DOHH2 (cell line): ENCODE measurements around the gene CAPN14.

ENCODE experiments used
- H3F3A ChIP-seq: fragments of 200-600 bp; sonication (generic), shearing (Covaris generic); 2 replicates; pipeline ENCODE4 v1.6.0; 2016; ENCODE audit warnings: antibody characterized with exemption, mild to moderate bottlenecking; ENCODE audit not compliant: control insufficient read depth, insufficient read depth
- H3K27ac ChIP-seq: fragments of 200-600 bp; sonication (generic); 2 replicates; pipeline ENCODE4 v1.5.1; 2014; ENCODE audit warnings: low read depth, mild to moderate bottlenecking, low read length, moderate library complexity
- H3K27me3 ChIP-seq: fragments of 200-600 bp; sonication (generic); 2 replicates; pipeline ENCODE4 v1.6.1; 2014; ENCODE audit warnings: mild to moderate bottlenecking, low read length, mixed read lengths; ENCODE audit not compliant: control insufficient read depth
- H3K36me3 ChIP-seq: fragments of 200-600 bp; sonication (generic); 2 replicates; pipeline ENCODE4 v1.6.1; 2014; ENCODE audit warnings: mild to moderate bottlenecking, low read length, moderate library complexity, mixed read lengths; ENCODE audit not compliant: control insufficient read depth
- H3K4me1 ChIP-seq: fragments of 200-600 bp; sonication (generic); 2 replicates; pipeline ENCODE4 v1.6.1; 2014; ENCODE audit warnings: mild to moderate bottlenecking, low read length, mixed read lengths; ENCODE audit not compliant: control insufficient read depth
- H3K4me2 ChIP-seq: fragments of 200-600 bp; sonication (generic); 2 replicates; pipeline ENCODE4 v1.6.0; 2014; ENCODE audit warnings: mild to moderate bottlenecking, low read length, moderate library complexity
- H3K4me3 ChIP-seq: fragments of 200-600 bp; sonication (generic); 2 replicates; pipeline ENCODE4 v1.5.1; 2014; ENCODE audit warnings: mild to moderate bottlenecking, low read length, mixed read lengths
- H3K79me2 ChIP-seq: fragments of 200-600 bp; sonication (generic); 2 replicates; pipeline ENCODE4 v1.6.1; 2014; ENCODE audit warnings: mild to moderate bottlenecking, low read length, mixed read lengths; ENCODE audit not compliant: control insufficient read depth
- H3K9me2 ChIP-seq: fragments of 200-600 bp; sonication (generic); replicated peaks from 2 replicates; pipeline ENCODE4 v1.6.1; 2014; ENCODE audit warnings: mild to moderate bottlenecking, low read length, mixed read lengths; ENCODE audit not compliant: control insufficient read depth
- H3K9me3 ChIP-seq: fragments of 200-600 bp; sonication (generic); 2 replicates; pipeline ENCODE4 v1.6.1; 2014; ENCODE audit warnings: antibody characterized with exemption, low read length, mixed read lengths; ENCODE audit not compliant: control insufficient read depth, insufficient read depth
- H4K20me1 ChIP-seq: fragments of 200-600 bp; sonication (generic); 2 replicates; pipeline ENCODE4 v1.6.0; 2014; ENCODE audit warnings: low read depth, mild to moderate bottlenecking, antibody characterized with exemption, low read length, moderate library complexity; ENCODE audit not compliant: control insufficient read depth, insufficient read depth
- CTCF ChIP-seq: fragments of 200-600 bp; sonication (generic); IDR thresholded peaks from one replicate; pipeline ENCODE4 v1.5.1; 2014; ENCODE audit warnings: antibody characterized with exemption, mild to moderate bottlenecking, low read depth, low read length; ENCODE audit not compliant: poor library complexity, severe bottlenecking
- EZH2phosphoT487 ChIP-seq: fragments of 200-600 bp; sonication (generic); IDR thresholded peaks from 2 replicates; pipeline ENCODE4 v1.6.1; 2017; ENCODE audit warnings: borderline replicate concordance, mild to moderate bottlenecking, antibody characterized with exemption, low read length, moderate library complexity, mixed read lengths

The CAPN14 gene

GRCh38 chr2:31138037-31138962, 79.0 kb downstream of the CAPN14 start, which contains the start of gene GALNT14:
Gene GALNT14 (minus strand): TSS chr2:31138440. CDS start chr2:31138086, 354 bp downstream.
- Histone ChIP-seq H3K4me3 (peak within 1 kb of the TSS; percentile 69), H3K79me2 (no peaks in the 10 kb centered on the region), H3K4me1 (peaks cover 21% of the 10 kb centered on the region), H3K27me3 (peaks cover 49% of the 10 kb centered on the region), H4K20me1 (0 out of 2 replicates have a peak, but pooled peaks cover 3% of the 10 kb centered on the region), H3K9me3 (no peaks in the 10 kb centered on the region), H3K27ac (no peak within 1 kb of the TSS), H3F3A (no peaks in the 10 kb centered on the region), H3K36me3 (no peaks in the 10 kb centered on the region), H3K9me2 (no peaks in the 10 kb centered on the region), H3K4me2 (peak within 1 kb of the TSS; percentile 64)
- TF ChIP-seq CTCF (peak; percentile 42), EZH2phosphoT487 (no peak)

- Histone ChIP-seq H3K4me1 (peaks cover 21% of the 10 kb centered on the region), H3K9me3 (no peaks in the 10 kb centered on the region), H3K4me3 (peak overlapping the region; percentile 69), H3K4me2 (peak overlapping the region; percentile 64), H3K36me3 (no peaks in the 10 kb centered on the region), H4K20me1 (0 out of 2 replicates have a peak, but pooled peaks cover 3% of the 10 kb centered on the region), H3K27me3 (peaks cover 49% of the 10 kb centered on the region), H3K27ac (no peak overlapping the region), H3F3A (no peaks in the 10 kb centered on the region), H3K9me2 (no peaks in the 10 kb centered on the region), H3K79me2 (no peaks in the 10 kb centered on the region)
- no peak for TF ChIP-seq EZH2phosphoT487
- TF ChIP-seq CTCF, result no peak
Measured at GRCh38 chr2:31137211-31138036, 79.9 kb downstream of the CAPN14 start.

- no peaks in the 10 kb centered on the region for H3K9me3 ChIP-seq
- H3K4me2 ChIP-seq, result peak overlapping the region; percentile 64
- H3F3A ChIP-seq, result no peaks in the 10 kb centered on the region
- peak overlapping the region; percentile 69 for H3K4me3 ChIP-seq
- 0 out of 2 replicates have a peak, but pooled peaks cover 3% of the 10 kb centered on the region for H4K20me1 ChIP-seq
- peaks cover 21% of the 10 kb centered on the region for H3K4me1 ChIP-seq
- H3K79me2 ChIP-seq, result no peaks in the 10 kb centered on the region
- TF ChIP-seq CTCF, result no peak
- TF ChIP-seq EZH2phosphoT487, result no peak
- peaks cover 49% of the 10 kb centered on the region for H3K27me3 ChIP-seq
- H3K36me3 ChIP-seq, result no peaks in the 10 kb centered on the region
- H3K9me2 ChIP-seq, result no peaks in the 10 kb centered on the region
- H3K27ac ChIP-seq, result no peak overlapping the region
Measured at GRCh38 chr2:31136732-31137131, 80.6 kb downstream of the CAPN14 start.
